Activated naive CD4-positive, alpha-beta T cell (primary cell): ENCODE data around the gene EME1.

Experiments used
- DNase-seq, 4 experiments: peaks; one replicate each; lab custom pipeline; 2025; lab: John Stamatoyannopoulos, UW

EME1 gene

DNA sequence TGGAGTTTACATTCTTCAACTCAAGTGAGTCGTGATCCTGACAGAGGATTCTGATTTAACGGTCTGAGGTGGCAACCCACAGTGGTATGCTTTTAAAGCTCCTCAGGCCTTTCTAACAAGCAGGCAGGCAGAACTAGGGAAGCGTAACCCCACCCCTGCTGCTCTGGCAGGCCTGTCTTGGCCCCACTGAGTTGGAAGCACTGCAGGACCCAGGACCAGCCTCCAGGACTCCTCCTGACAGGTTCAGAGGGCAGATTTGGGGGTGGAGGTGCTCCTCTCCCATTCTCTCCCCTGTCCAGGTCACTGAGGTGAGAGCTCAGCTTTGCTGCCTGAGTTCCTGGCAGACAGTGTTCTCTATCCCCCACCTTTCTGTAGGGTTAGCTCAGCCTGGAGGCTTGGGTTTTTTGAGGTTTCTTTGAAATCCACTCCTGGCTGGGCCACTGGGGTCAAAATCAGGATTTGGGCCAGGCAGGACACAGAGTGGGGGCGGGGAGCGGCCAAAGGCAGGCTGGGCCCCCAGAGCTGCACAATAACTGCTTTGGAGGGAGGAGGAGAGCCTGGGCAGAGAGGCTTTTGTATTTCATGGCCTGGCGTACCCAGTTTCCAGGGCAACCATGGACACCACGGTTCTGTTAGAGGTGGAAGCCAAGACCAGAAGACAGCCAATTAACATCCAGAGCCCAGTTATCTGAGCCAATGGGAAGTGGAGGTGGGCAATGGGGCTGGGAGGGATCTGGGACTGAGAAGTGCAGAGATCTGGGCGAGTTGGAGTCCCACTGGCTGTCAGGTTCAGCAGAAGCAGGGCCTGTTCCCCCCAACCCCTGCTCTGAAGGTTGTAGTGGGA is 9.6 kb upstream of the EME1 start:
- DNase-seq = no peak

GRCh38 chr17:50364061-50364458 is 9.0 kb upstream of the EME1 start:
- no peak for DNase-seq

DNA sequence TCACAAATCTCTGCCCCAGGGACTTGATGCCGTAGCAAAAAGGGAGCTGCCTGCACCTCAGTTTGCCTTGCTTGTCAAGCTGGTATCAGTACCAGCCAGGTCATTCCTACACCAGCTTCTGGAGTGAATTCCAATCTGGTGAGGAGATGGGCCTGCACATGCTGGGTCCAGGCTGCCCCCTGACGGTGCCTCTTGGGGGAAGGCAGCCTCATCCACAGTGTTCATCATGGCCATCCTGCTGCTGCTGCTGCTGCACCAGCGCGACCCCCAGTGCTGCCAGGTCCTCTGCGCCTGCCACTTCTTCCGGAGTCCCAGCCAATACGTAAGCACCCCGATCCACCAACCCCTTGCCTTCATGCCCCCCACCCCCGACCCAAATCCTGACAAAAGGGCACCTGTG is 8.3 kb upstream of the EME1 start:
- DNase-seq = no peak

GRCh38 chr17:50365165-50365564 is 7.9 kb upstream of the EME1 start:
- no peak for DNase-seq

DNA sequence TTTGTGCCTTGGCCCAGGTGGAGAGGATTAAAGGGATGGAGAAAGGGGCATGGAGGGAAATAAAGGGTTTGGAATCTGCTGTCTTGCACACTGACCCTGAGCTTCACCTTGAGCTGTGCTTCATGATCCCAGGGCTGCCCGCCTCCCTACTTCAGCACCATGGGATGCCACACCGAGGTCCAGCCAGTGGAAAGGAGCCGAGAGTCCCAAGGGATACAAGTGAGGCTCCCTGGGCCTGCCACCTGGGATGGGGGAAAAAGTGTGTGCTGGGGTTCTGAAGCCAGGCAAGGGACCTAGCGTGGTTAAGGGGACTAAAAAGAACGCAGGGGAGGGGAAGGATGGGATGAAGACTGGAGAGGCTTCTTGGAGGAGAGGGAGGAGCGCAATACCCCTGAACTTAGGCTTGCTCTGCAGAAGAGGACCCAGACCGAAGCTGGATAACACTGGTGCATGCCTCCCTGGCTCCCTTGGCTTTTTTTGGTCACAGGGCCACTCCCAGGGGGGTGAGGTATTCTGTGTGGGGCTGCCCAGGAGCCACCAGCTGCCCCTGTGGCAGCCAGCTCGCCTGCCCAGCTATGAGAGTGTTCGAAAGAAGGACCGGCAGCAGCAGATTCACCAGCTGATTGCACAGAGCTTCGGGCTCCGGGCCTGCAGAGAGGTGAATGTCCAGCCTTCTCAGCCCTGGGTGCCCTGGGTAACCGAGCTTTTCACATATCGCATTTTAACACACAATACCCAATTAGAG is 7.2 kb upstream of the EME1 start:
- no peak for DNase-seq

DNA sequence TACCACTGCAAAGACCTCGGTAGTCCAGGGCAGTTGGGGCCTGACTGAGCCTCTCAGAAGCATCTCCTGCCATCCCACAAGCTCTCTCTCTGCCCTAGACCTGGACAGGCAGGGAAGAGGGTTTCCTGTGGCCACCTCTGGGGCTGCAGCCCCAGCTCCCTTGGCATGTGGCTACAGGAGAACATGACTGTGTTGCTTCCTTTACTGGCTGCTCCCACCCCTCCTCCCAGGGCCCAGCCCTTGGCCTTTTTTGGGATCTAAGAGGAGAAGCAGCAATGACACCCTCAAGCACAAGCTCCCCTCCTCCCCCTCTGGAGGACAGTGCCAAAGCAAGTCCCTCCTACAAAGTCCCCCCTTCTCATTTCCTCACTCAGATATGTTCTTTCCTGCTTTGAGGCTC is 5.6 kb upstream of the EME1 start:
- no peak for DNase-seq

GRCh38 chr17:50370052-50370451 is 3.0 kb upstream of the EME1 start:
- DNase-seq = no peak

DNA sequence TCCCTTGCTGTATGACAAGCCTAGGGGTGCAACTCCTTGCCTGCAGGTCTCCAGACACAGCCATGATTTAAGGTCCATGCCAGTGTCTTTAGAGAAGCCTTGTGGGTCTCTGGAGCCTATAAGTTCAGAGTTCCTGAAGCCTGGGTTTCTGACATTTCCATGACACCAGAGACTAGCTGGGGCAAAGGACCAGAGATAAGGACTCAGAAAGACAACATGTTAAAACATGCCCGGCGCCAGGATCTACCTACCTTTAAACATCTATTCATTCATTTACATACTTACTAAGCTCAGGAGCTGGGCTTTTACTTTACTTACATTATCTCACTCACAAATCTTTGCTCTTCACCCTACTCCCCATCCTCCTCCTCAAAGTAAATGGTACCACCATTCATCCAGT is 1.5 kb upstream of the EME1 start:
- DNase-seq = no peak

DNA sequence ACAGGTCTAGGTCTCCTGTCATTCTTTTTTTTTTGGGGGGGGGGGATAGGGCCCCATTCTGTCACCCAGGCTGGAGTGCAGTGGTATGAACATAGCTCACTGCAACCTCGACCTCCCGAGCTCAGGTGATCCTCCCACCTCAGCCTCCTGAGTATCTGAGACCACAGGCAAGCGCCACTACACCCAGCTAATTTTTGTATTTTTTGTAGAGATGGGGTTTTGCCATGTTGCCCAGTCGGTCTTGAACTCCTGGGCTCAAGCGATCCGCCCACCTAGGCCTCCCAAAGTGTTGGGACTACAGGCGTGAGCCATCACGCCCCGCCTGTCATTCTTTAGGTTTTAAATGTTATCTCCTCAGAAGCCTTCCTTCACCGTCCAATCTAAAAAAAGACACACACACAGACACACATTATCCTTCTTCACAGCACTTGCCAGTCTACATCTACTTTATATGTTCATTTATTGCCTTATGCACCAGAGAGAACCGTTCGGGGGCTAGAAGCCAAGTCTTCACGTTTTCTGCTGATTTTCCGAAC is 739 bp upstream of the EME1 start:
- DNase-seq = no peak

DNA sequence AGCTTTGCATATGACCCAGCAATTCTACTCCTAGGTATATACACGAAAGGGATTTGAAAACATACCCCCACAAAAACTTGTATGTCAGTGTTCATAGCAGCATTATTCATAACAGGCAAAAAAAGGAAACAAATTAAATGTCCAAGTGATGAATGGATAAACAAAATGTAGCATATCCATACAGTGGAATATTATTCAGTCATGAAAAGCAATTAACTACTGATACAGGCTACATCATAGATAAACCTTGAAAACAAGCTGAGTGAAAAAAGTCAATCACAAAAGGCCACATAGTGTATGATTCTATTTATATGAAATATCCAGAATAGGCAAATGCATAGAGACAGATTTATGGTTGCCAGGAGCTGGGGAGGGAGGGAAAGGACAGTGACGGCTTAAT is 676 bp downstream of the EME1 start:
- no peak for DNase-seq

GRCh38 chr17:50375858-50376538 is 3.0 kb downstream of the EME1 start:
- DNase-seq = no peak

DNA sequence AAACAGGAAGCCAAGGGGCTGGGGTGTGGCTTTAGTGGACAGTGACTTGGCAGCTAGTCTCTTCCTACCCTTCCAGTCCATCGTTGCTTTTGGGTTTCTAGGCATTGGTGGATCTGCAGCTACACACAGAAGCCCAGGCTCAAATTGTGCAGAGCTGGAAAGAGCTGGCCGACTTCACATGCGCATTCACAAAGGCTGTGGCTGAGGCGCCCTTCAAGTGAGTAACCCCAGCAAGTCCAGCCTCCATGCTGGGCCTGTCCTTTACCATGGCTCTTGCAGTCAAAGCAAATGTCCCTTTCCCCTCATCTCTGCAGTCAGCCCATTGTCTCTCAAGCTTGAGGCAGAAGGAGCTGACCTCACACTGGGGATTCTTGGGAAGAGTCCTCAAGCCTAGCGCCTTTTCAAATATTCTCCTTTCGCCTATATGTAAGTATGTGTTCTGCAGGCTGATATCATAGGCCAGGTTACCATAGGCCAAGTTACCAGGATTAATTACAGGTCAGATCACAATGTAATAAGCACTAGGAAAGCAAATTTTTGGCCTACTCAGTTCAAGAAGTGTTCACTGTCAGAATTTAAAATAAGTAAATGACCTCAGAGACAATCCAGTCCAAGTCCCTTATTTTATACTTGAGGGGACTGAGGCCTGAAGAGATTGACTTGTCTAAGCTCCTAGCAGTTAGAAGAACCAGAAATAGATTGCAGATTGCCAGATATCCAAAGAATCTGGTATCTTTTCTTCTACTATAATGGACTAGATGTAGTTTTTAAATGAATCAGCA is 6.5 kb downstream of the EME1 start:
- no peak for DNase-seq

GRCh38 chr17:50380369-50381259 is 7.6 kb downstream of the EME1 start:
- no peak for DNase-seq

- DNase-seq = no peak
These were observed 8.3 kb downstream of the EME1 start for GRCh38 chr17:50381260-50381815.

DNA sequence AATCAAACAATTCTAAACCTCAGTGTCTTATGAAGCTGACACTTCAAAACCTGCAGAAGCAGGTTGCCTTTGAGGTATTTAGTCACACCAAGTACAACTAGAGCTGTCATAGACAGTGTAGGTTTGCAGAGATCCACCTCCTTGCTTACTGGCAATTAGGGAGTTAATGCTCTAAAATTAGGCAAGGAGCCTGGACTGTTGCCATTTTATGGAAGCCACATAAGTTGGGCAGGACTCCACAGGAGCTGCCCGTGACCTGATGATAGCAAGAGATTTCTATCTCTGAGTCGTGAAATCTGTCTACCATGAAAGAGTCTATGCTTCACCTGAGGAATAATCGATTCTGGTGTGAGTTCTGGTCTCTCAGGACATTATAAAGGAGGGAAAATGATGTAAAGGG is 8.9 kb downstream of the EME1 start:
- DNase-seq = no peak

- DNase-seq = no peak
These were observed 9.9 kb downstream of the EME1 start for GRCh38 chr17:50382931-50383330.

- DNase-seq = no peak
These were observed 13.5 kb downstream of the EME1 start for GRCh38 chr17:50386510-50386909.

- DNase-seq = no peak
These were observed 15.7 kb downstream of the EME1 start for GRCh38 chr17:50388728-50389127.

- no peak for DNase-seq
These were observed 16.5 kb downstream of the EME1 start for GRCh38 chr17:50389534-50389933.

GRCh38 chr17:50392621-50393020 is 19.6 kb downstream of the EME1 start:
- no peak for DNase-seq

DNA sequence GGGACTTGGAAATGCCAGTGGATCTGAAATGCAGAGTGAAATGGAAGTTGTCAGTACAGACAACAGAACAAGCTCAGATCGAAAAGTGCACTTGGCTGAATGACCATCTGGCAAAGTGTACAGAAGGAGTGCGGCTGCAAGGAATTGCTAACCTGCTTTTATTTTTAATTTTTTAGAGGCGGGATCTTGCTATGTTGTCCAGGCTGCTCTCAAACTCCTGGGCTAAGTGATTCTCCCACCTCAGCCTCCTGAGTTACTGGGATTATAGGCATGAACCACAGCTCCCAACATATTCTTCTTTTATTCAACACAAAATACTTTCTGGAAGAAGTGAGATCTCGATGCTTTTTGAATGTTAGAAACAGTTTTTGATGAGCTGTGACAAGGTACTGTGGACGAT is 20.7 kb downstream of the EME1 start:
- no peak for DNase-seq
